ENCODE measurements around the gene PROSER2.

Gene PROSER2

GRCh38 chr10:11869743-11870460, 46.7 kb downstream of the PROSER2 start:
- DNase-seq, result no peak

- no peak for DNase-seq
These were observed 47.3 kb downstream of the PROSER2 start for GRCh38 chr10:11870461-11870780.

- no peak for DNase-seq
These were observed 47.8 kb downstream of the PROSER2 start for GRCh38 chr10:11870900-11871400.

GRCh38 chr10:11871466-11871865, 48.3 kb downstream of the PROSER2 start:
- no peak for DNase-seq

- no peak for DNase-seq
These were observed 51.7 kb downstream of the PROSER2 start for GRCh38 chr10:11874568-11875493.

- no peak for DNase-seq
These were observed 52.5 kb downstream of the PROSER2 start for GRCh38 chr10:11875494-11876281.

- DNase-seq, result no peak
These were observed 53.2 kb downstream of the PROSER2 start for GRCh38 chr10:11876324-11876723.

GRCh38 chr10:11876805-11877590, 53.8 kb downstream of the PROSER2 start:
- DNase-seq, result no peak

GRCh38 chr10:11877591-11877905, 54.4 kb downstream of the PROSER2 start:
- DNase-seq, result no peak

GRCh38 chr10:11878776-11879175, 55.6 kb downstream of the PROSER2 start:
- DNase-seq, result no peak

GRCh38 chr10:11879387-11880094, 56.4 kb downstream of the PROSER2 start:
- DNase-seq, result no peak

- DNase-seq, result no peak
These were observed 57.2 kb downstream of the PROSER2 start for GRCh38 chr10:11880151-11881029.

GRCh38 chr10:11881030-11881476, 57.9 kb downstream of the PROSER2 start:
- DNase-seq, result no peak

- no peak for DNase-seq
These were observed 58.6 kb downstream of the PROSER2 start for GRCh38 chr10:11881477-11882417.

- no peak for DNase-seq
These were observed 59.7 kb downstream of the PROSER2 start for GRCh38 chr10:11882646-11883375.

GRCh38 chr10:11884706-11885423, 61.7 kb downstream of the PROSER2 start:
- DNase-seq, result no peak

- DNase-seq, result no peak
These were observed 62.4 kb downstream of the PROSER2 start for GRCh38 chr10:11885437-11886137.

- DNase-seq, result no peak
These were observed 63.0 kb downstream of the PROSER2 start for GRCh38 chr10:11886138-11886474.
